Smooth muscle cell (in vitro differentiated cells): ENCODE data around the gene IQCE. TPM values are rescaled to one million over a fixed set of nuclear protein-coding genes. Genes with fewer than 3 reads are reported as not detected.
"Not testable (repeated sequence)": the region's sequence is repeated elsewhere in the genome, so short reads cannot be mapped to it uniquely, and the experiment has no call there.

ENCODE experiments used
- DNase-seq: peaks from one replicate; lab custom pipeline; 2025; ENCODE audit not compliant: unreplicated experiment; lab: John Stamatoyannopoulos, UW
- H2AFZ ChIP-seq: fragments of 200-600 bp; sonication (generic); 2 replicates; pipeline ENCODE4 v1.6.0; 2016; ENCODE audit warnings: antibody characterized with exemption, low read depth, mild to moderate bottlenecking
- H3F3A ChIP-seq: fragments of 200-600 bp; sonication (generic); 2 replicates; pipeline ENCODE4 v1.6.0; 2017; ENCODE audit warnings: antibody characterized with exemption, low read depth
- H3K27ac ChIP-seq: fragments of 200-600 bp; sonication (generic); 2 replicates; pipeline ENCODE4 v1.5.1; 2016; ENCODE audit warnings: low read depth, mild to moderate bottlenecking
- H3K27me3 ChIP-seq: fragments of 200-600 bp; sonication (generic); 2 replicates; pipeline ENCODE4 v1.6.1; 2016; ENCODE audit warnings: low read depth, mild to moderate bottlenecking
- H3K36me3 ChIP-seq: fragments of 200-600 bp; sonication (generic); 2 replicates; pipeline ENCODE4 v1.5.1; 2016; ENCODE audit warnings: low read depth
- H3K4me1 ChIP-seq: fragments of 200-600 bp; sonication (generic); 2 replicates; pipeline ENCODE4 v1.5.1; 2016; ENCODE audit warnings: low read depth
- H3K4me2 ChIP-seq: fragments of 200-600 bp; sonication (generic); 2 replicates; pipeline ENCODE4 v1.6.0; 2016; ENCODE audit warnings: mild to moderate bottlenecking
- H3K4me3 ChIP-seq: fragments of 200-600 bp; sonication (generic); 2 replicates; pipeline ENCODE4 v1.5.1; 2016; ENCODE audit warnings: mild to moderate bottlenecking
- H3K79me2 ChIP-seq: fragments of 200-600 bp; sonication (generic); 2 replicates; pipeline ENCODE4 v1.6.0; 2016; ENCODE audit warnings: low read depth, mild to moderate bottlenecking
- H3K9ac ChIP-seq: fragments of 200-600 bp; sonication (generic); 2 replicates; pipeline ENCODE4 v1.6.0; 2016; ENCODE audit warnings: low read depth
- H3K9me3 ChIP-seq: fragments of 200-600 bp; sonication (generic); replicated peaks from 2 replicates; pipeline ENCODE4 v1.5.1; 2016; ENCODE audit warnings: low read depth
- H4K20me1 ChIP-seq: fragments of 200-600 bp; sonication (generic); 2 replicates; pipeline ENCODE4 v1.6.0; 2016; ENCODE audit warnings: low read depth
- CTCF ChIP-seq: fragments of 200-600 bp; sonication (generic); IDR thresholded peaks from 2 replicates; pipeline ENCODE4 v1.5.1; 2017; ENCODE audit warnings: borderline replicate concordance, mild to moderate bottlenecking, antibody characterized with exemption; ENCODE audit not compliant: insufficient read depth, poor library complexity, severe bottlenecking
- WGBS: methylation state at CpG from one replicate; pipeline ENCODE4 v1.1.7; 2016; ENCODE audit warnings: low lambda C conversion rate; 5-methylcytosine and 5-hydroxymethylcytosine counted together
- polyA plus RNA-seq: library from polyadenylated mRNA; unstranded; fragments of >200 nt; fragmentation: Nextera tagmentation; extraction: Ambion mirVana; gene quantifications from 2 replicates; pipeline ENCODE4 v1.2.1, GENCODE V29; 2016
- total RNA-seq: library from RNA; depleted of rRNA; stranded (reverse); fragments of >200 nt; gene quantifications from 2 replicates; pipeline ENCODE4 v1.2.3, GENCODE V29; 2014

IQCE gene
- total and polyA plus RNA-seq, 2 experiments from 2014 or later: 5.8 to 12.7 TPM

GRCh38 chr7:2608921-2609411, 50.2 kb downstream of the IQCE start:
- no peaks in the 10 kb centered on the region for H3K27me3 ChIP-seq
- no peak overlapping the region for H3K4me3 ChIP-seq
- H3F3A ChIP-seq: peaks cover 3% of the 10 kb centered on the region
- no peak overlapping the region for H3K4me2 ChIP-seq
- H3K9me3 ChIP-seq: no peaks in the 10 kb centered on the region
- no peaks in the 10 kb centered on the region for H4K20me1 ChIP-seq
- H2AFZ ChIP-seq: no peak overlapping the region
- 73% methylated on average over 14 of the region's 14 CpGs for WGBS
- peaks cover 8% of the 10 kb centered on the region for H3K4me1 ChIP-seq
- H3K9ac ChIP-seq: no peak overlapping the region
- no peak overlapping the region for H3K27ac ChIP-seq
- no peaks in the 10 kb centered on the region for H3K79me2 ChIP-seq
- TF ChIP-seq CTCF: peak; percentile 20
- no peak for DNase-seq
- H3K36me3 ChIP-seq: no peaks in the 10 kb centered on the region

GRCh38 chr7:2609646-2610045, 50.9 kb downstream of the IQCE start:
- H3K4me3 ChIP-seq, H3K79me2 ChIP-seq, H3K36me3 ChIP-seq, DNase-seq, H2AFZ ChIP-seq, H3K27ac ChIP-seq, H3K9ac ChIP-seq, H3K27me3 ChIP-seq, H4K20me1 ChIP-seq, H3K9me3 ChIP-seq, H3K4me1 ChIP-seq, H3F3A ChIP-seq, H3K4me2 ChIP-seq: not testable (repeated sequence)
- WGBS: 93% methylated on average over 6 of the region's 6 CpGs

- Histone ChIP-seq H2AFZ (no peak overlapping the region), H3K4me3 (no peak overlapping the region), H3K9me3 (no peaks in the 10 kb centered on the region), H3K79me2 (no peaks in the 10 kb centered on the region), H4K20me1 (no peaks in the 10 kb centered on the region), H3K27ac (no peak overlapping the region), H3K4me2 (no peak overlapping the region), H3K9ac (no peak overlapping the region), H3K4me1 (peaks cover 8% of the 10 kb centered on the region), H3F3A (peaks cover 5% of the 10 kb centered on the region), H3K36me3 (no peaks in the 10 kb centered on the region), H3K27me3 (no peaks in the 10 kb centered on the region)
- WGBS: 89% methylated on average over 13 of the region's 14 CpGs
- TF ChIP-seq CTCF: no peak
- DNase-seq: no peak
Measured at GRCh38 chr7:2610466-2610865, 51.7 kb downstream of the IQCE start.

GRCh38 chr7:2610898-2611297, 52.1 kb downstream of the IQCE start:
- no peak overlapping the region for H2AFZ ChIP-seq
- H3K27ac ChIP-seq: no peak overlapping the region
- H3K4me1 ChIP-seq: peaks cover 8% of the 10 kb centered on the region
- no peak overlapping the region for H3K4me3 ChIP-seq
- 82% methylated on average over 14 of the region's 14 CpGs for WGBS
- no peak for DNase-seq
- H3K79me2 ChIP-seq: no peaks in the 10 kb centered on the region
- no peak for TF ChIP-seq CTCF
- peaks cover 5% of the 10 kb centered on the region for H3F3A ChIP-seq
- no peaks in the 10 kb centered on the region for H3K36me3 ChIP-seq
- no peaks in the 10 kb centered on the region for H3K9me3 ChIP-seq
- H3K9ac ChIP-seq: no peak overlapping the region
- H3K4me2 ChIP-seq: no peak overlapping the region
- no peaks in the 10 kb centered on the region for H3K27me3 ChIP-seq
- no peaks in the 10 kb centered on the region for H4K20me1 ChIP-seq
